HG02571 (cell line): ENCODE data around the gene NSMF.
A peak's percentile ranks its signal among the peaks of the same experiment; 100 is the strongest.

Source experiments
- ATAC-seq: cut with Tn5 transposase; IDR thresholded peaks from one replicate; pipeline ENCODE4 v1.9.1; 2021; ENCODE audit warnings: mild to moderate bottlenecking, moderate library complexity; ENCODE audit not compliant: unreplicated experiment

The NSMF gene

GRCh38 chr9:137448602-137448962 is 10.6 kb downstream of the NSMF start:
- ATAC-seq, result no peak

- ATAC-seq, result no peak
These were observed 11.2 kb downstream of the NSMF start for GRCh38 chr9:137447722-137448601.

DNA sequence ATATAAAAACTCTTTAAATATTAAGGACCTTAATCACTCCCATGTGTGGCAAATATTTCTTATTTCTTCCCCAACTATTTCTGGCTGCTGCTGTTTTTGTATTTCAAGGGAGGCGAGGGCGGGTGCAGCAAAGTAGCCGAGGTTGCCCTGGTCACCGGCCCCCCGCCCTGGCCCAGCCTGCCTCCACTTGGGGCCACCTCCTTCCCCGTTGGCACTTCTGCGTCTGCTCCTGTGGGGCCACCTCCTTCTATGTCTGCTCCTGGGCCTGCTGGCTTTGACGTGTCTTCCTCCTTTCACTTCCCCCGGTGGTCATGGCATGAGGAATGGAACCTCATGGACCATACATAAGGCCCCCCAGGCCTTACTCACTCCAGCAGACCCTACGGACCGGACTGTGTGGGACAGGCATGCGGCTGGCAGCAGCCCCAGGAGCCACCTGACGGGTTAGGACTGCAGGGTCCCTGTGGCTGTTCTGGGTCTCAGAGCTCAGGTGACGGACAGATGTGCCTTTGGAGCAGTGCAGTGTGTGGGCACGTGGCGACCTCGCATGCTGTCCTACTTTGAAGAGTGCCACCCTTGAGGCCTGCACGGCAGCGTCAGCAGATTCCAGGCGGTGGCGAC is 12.2 kb downstream of the NSMF start:
- ATAC-seq, result no peak

- no peak for ATAC-seq
These were observed 13.2 kb downstream of the NSMF start for GRCh38 chr9:137445930-137446431.

DNA sequence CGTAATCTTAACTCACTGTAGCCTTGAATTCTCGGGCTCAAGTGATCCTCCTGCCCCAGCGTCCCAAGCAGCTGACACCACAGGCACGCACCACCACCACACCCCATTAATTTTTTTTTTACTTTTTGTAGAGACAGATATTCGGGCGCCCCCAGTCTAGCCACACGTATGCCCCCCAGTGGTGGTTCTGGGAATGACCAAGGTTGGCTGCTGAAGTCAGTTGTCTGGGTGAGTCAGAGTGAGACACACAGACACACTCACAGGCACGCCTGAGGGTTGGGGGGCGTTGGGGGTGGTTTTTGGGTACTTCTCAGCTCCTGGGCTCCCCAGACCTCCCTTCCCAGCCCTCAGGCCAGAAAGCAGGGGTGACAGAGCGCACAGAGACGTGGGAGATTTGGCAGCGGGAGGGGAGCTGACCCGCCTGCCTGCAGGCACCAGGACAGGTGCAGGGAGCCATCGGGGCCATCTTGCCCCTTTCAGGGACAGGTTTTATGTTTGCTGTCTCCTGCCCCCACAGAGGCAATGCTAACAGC is 13.8 kb downstream of the NSMF start:
- ATAC-seq, result peak; percentile 62

DNA sequence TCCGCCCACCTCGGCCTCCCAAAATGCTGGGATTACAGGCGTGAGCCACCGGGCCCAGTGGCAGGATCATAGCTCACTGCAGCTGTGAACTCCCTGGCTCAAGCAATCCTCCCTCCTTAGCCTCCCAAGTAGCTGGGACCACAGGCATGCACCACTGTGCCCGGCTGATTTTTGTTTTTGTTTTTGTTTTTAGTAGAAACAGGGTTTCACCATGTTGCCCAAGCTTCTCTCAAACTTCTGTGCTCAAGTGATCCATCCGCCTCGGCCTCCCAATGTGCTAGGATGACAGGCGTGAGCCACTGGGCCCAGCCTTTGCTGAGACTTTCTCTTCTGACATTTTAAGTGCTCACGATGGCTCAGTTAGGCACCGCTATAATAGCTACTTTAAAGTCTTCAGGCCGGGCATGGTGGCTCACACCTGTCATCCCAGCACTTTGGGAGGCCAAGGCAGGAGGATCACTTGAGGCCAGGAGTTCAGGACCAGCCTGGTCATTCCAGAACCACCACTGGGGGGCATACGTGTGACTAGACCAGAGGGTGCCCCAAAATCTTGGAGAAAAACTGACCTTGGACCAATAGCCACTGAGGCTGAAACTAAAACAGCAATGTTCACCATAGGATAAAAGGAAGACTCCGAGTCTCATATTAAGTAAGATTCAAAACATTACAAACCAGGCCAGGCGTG is 14.9 kb downstream of the NSMF start:
- no peak for ATAC-seq

DNA sequence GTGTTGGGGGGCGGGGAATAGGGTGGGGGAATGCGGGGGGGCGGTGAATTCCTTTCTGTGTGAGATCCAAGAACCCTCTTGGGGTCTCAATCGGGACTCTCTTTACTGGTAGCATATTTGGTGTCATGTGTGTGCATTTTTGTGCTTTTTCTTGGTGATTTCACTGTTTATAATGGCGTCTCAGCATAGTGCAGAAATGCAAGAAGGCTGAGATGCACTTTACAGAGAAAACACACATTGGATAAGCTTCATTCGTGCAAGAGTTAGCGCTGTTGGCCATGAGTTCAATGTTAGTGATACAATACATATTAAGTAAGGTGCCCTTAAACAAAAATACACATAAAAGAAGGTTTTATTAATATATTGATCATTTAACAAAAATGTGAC is 17.2 kb downstream of the NSMF start:
- ATAC-seq, result no peak

- ATAC-seq, result no peak
These were observed 17.7 kb downstream of the NSMF start, which contains the start of gene ENTPD8 for GRCh38 chr9:137441289-137441934. TSS of gene ENTPD8 (minus strand) at chr9:137441357. CDS start at chr9:137438285, 3,072 bp downstream.

- no peak for ATAC-seq
These were observed 19.9 kb downstream of the NSMF start for GRCh38 chr9:137439158-137439714.

DNA sequence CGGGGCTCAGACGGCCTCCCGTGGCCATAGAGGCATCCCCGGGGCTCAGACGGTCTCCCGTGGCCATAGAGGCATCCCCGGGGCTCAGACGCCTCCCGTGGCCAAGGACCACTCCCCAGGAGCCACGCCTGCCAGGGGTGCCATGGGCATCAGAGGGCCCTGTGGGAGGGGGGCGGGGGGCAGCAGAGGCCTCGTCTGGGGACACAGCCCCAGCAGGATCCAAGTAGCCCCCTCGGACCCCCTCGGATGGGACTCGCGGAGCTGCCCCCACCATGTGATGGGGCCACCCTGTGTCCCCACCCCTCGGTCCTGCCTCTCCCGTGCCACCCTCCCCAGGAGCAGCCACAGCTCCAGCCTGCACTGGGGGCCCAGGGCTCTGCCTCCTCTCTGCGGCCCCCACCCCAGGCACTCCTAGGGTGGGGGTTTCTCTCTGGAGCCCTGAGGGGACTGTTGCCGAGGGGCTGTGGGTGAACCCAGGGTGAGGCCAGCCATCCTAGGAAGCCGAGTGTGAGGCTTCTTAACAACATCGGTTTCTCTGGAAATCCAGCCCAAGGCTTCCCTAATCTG is 20.5 kb downstream of the NSMF start:
- no peak for ATAC-seq

- no peak for ATAC-seq
These were observed 21.2 kb downstream of the NSMF start for GRCh38 chr9:137437691-137438590.

GRCh38 chr9:137436761-137437600 is 22.2 kb downstream of the NSMF start:
- no peak for ATAC-seq

DNA sequence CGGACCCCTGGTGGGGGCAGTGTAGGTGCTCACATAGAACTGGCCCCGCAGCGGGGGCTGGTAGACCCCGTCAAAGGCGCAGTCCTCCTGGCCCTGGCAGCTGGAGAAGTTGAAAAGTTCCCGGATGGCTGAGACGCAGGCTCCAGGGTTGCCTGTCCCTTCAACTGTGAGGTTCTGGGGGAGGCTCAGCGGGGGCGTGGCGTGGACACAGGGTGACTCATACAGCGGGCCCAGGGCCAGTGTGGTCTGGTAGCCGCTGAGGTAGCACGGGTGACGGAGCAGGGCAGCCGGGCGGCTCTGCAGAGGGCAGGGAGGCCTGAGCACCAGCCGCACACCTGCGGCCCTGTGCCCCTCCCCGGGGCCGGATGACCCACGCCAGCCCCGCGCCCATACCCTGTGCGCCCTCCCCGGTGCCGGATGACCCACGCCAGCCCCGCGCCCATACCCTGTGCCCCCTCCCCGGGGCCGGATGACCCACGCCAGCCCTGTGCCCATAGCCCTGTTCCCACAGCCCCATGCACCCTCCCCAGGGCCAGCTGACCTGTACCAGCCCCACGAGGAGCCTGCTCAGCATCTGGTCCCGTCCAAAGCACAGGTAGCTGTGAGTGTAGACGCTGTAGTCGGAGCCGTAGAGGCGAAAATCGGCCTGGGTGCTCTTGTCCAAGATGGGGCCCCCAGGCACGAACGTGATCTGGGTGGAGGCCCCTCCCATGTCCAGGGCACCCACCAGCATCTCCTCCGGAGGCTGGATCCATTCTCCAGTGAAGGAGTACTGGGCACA is 23.0 kb downstream of the NSMF start:
- ATAC-seq, result no peak

- ATAC-seq, result no peak
These were observed 23.7 kb downstream of the NSMF start for GRCh38 chr9:137435381-137435891.

- ATAC-seq, result no peak
These were observed 24.4 kb downstream of the NSMF start for GRCh38 chr9:137434498-137435380.

- ATAC-seq, result no peak
These were observed 25.2 kb downstream of the NSMF start for GRCh38 chr9:137433916-137434431.
